OCI-LY7 (cell line): ENCODE results near the gene SLC9A9. TPM values are rescaled to one million over a fixed set of nuclear protein-coding genes. Genes with fewer than 3 reads are reported as not detected.

Experiments used
- BruUV-seq: library from RNA; stranded (reverse); fragments of 400-500 nt; replicated peaks from 2 replicates; lab custom pipeline; 2021; lab: Mats Ljungman, UMichigan
- CTCF ChIA-PET: fragments of 300-600 bp; sonication (Branson Sonifier 250); formaldehyde crosslinking; loops from one replicate; lab custom pipeline; 2022; ENCODE audit warnings: antibody characterized with exemption; ENCODE audit not compliant: unreplicated experiment; lab: Charles Lee
- POLR2A ChIA-PET: fragments of 300-600 bp; sonication (Branson Sonifier 250); formaldehyde crosslinking; loops from one replicate; lab custom pipeline; 2022; ENCODE audit warnings: antibody characterized with exemption; lab: Charles Lee
- DNase-seq: peaks from one replicate; pipeline ENCODE4 v3.0.0-alpha.2; 2015; ENCODE audit warnings: low spot score
- H2AFZ ChIP-seq: fragments of 200-600 bp; sonication (generic), shearing (Covaris generic); 2 replicates; pipeline ENCODE4 v1.6.1; 2014; ENCODE audit warnings: mild to moderate bottlenecking, antibody characterized with exemption, low read length, moderate library complexity
- H3K27ac ChIP-seq: fragments of 200-600 bp; sonication (generic); 2 replicates; pipeline ENCODE4 v1.5.1; 2014; ENCODE audit warnings: mixed run types, low read depth, mild to moderate bottlenecking, moderate library complexity, low read length, inconsistent platforms; ENCODE audit not compliant: poor library complexity, severe bottlenecking
- H3K36me3 ChIP-seq: fragments of 200-600 bp; sonication (generic); 2 replicates; pipeline ENCODE4 v1.6.1; 2014; ENCODE audit warnings: mild to moderate bottlenecking, antibody characterized with exemption, low read length, moderate library complexity, mixed read lengths; ENCODE audit not compliant: insufficient read depth
- H3K4me1 ChIP-seq: fragments of 200-600 bp; sonication (generic); 2 replicates; pipeline ENCODE4 v1.5.1; 2014; ENCODE audit warnings: mild to moderate bottlenecking, low read length; ENCODE audit not compliant: insufficient read depth, poor library complexity, severe bottlenecking
- H3K4me2 ChIP-seq: fragments of 200-600 bp; sonication (generic); 2 replicates; pipeline ENCODE4 v1.6.1; 2014; ENCODE audit warnings: mild to moderate bottlenecking, low read length
- H3K4me3 ChIP-seq: fragments of 200-600 bp; sonication (generic); 2 replicates; pipeline ENCODE4 v1.5.1; 2014; ENCODE audit warnings: mild to moderate bottlenecking, low read depth, low read length; ENCODE audit not compliant: poor library complexity, severe bottlenecking
- H3K79me2 ChIP-seq: fragments of 200-600 bp; sonication (generic); 2 replicates; pipeline ENCODE4 v1.6.1; 2016; ENCODE audit warnings: low read depth, mild to moderate bottlenecking, low read length, moderate library complexity, mixed read lengths; ENCODE audit not compliant: insufficient read depth
- H3K9me2 ChIP-seq: fragments of 200-600 bp; sonication (generic); 2 replicates; pipeline ENCODE4 v1.6.1; 2016; ENCODE audit warnings: mild to moderate bottlenecking, low read length, mixed read lengths; ENCODE audit not compliant: insufficient read depth
- H3K9me3 ChIP-seq: fragments of 200-600 bp; sonication (generic); 2 replicates; pipeline ENCODE4 v1.6.1; 2014; ENCODE audit warnings: mild to moderate bottlenecking, mixed run types, low read length, mixed read lengths
- H4K20me1 ChIP-seq: fragments of 200-600 bp; sonication (generic); 2 replicates; pipeline ENCODE4 v1.6.1; 2014; ENCODE audit warnings: mild to moderate bottlenecking, antibody characterized with exemption, low read length, moderate library complexity, mixed read lengths; ENCODE audit not compliant: insufficient read depth
- EZH2phosphoT487 ChIP-seq: fragments of 200-600 bp; sonication (generic); IDR thresholded peaks from 2 replicates; pipeline ENCODE4 v1.6.1; 2018; ENCODE audit warnings: low read depth, borderline replicate concordance, mild to moderate bottlenecking, mixed run types, antibody characterized with exemption, low read length, moderate library complexity, mixed read lengths
- intact Hi-C: fragments of 100-400 bp; cut with micrococcal nuclease; formaldehyde crosslinking; loops from one replicate; pipeline ENCODE4 v1.10.0; 2022; ENCODE audit not compliant: unreplicated experiment
- total RNA-seq, 2 experiments: library from RNA; depleted of rRNA in 1 of 2; stranded (reverse); fragments of >200 nt in 1 of 2; shearing (Covaris generic) in 1 of 2; gene quantifications; 2 replicates each; pipeline ENCODE4 v1.2.3, GENCODE V29; 2014 to 2022
- TF ChIP-seq, protein P1 (sequence below): fragments of 200-600 bp; sonication (generic); conservative IDR thresholded peaks from 2 replicates; pipeline ENCODE4 v1.5.1; 2014; ENCODE audit warnings: mild to moderate bottlenecking, antibody characterized with exemption, low read length, moderate library complexity, mixed read lengths

SLC9A9 gene
- total RNA-seq, 2 experiments from 2014 or later = 9.3 to 14.8 TPM

- DNase-seq = no peak
- intact Hi-C loops = no loop called here
- no peaks in the 10 kb centered on the region for H3K79me2 ChIP-seq
- no peaks in the 10 kb centered on the region for H4K20me1 ChIP-seq
- H3K4me2 ChIP-seq = no peak overlapping the region
- no peaks in the 10 kb centered on the region for H3K9me3 ChIP-seq
- POLR2A ChIA-PET = no interaction called here
- CTCF ChIA-PET = no interaction called here
- peaks cover 7% of the 10 kb centered on the region for H3K4me1 ChIP-seq
- no peak overlapping the region for H3K4me3 ChIP-seq
- TF ChIP-seq EZH2phosphoT487 = no peak
- TF ChIP-seq, protein P1, sequence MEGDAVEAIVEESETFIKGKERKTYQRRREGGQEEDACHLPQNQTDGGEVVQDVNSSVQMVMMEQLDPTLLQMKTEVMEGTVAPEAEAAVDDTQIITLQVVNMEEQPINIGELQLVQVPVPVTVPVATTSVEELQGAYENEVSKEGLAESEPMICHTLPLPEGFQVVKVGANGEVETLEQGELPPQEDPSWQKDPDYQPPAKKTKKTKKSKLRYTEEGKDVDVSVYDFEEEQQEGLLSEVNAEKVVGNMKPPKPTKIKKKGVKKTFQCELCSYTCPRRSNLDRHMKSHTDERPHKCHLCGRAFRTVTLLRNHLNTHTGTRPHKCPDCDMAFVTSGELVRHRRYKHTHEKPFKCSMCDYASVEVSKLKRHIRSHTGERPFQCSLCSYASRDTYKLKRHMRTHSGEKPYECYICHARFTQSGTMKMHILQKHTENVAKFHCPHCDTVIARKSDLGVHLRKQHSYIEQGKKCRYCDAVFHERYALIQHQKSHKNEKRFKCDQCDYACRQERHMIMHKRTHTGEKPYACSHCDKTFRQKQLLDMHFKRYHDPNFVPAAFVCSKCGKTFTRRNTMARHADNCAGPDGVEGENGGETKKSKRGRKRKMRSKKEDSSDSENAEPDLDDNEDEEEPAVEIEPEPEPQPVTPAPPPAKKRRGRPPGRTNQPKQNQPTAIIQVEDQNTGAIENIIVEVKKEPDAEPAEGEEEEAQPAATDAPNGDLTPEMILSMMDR = no peak
- no peaks in the 10 kb centered on the region for H3K36me3 ChIP-seq
- BruUV-seq = no TSS peak
- H3K9me2 ChIP-seq = no peaks in the 10 kb centered on the region
- no peak overlapping the region for H3K27ac ChIP-seq
- no peak overlapping the region for H2AFZ ChIP-seq
Observed at GRCh38 chr3:143536817-143537535, 311.3 kb downstream of the SLC9A9 start.

DNA sequence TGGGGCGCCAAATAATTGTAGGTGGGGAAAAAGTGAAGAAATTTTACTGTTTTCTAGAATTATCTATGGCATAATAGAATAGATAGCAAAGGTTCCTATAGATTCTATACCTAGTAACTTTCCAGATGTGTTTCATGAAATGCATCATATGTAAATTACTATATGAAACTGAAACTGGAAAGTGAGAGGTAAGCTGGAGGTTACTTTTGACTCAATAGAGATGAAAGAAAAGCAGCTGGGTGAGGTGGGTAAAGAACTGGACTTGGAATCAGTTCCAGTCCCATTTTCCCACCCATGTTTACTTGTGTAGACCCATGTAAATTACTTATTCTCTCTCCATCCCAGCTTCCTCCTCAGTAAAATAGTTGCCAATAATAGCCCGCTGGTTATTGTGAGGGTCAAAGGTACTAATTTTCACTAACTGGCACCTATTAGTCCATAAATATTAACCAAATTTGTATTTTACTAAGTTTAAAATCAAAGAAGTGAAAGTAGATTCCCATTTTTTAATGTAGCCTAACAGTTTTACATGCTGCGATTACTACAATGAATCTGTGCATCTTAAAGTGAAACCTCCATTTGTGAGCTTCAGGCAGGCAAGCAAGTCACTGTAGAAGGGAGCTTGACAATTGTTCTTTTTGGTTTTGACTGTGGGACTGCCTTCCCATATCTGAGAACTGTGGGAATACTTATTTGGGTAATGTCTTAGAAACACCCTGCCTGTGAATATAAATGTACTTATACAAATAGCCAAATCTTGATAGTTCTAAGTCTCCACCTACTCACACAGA lies 312.1 kb downstream of the SLC9A9 start:
- ChIA-PET POLR2A (no interaction called here), CTCF (no interaction called here)
- Histone ChIP-seq H3K4me1 (peaks cover 7% of the 10 kb centered on the region), H3K4me2 (peak overlapping the region; percentile 42), H3K27ac (no peak overlapping the region), H3K9me2 (no peaks in the 10 kb centered on the region), H3K79me2 (no peaks in the 10 kb centered on the region), H2AFZ (no peak overlapping the region), H4K20me1 (no peaks in the 10 kb centered on the region), H3K4me3 (no peak overlapping the region), H3K9me3 (no peaks in the 10 kb centered on the region), H3K36me3 (no peaks in the 10 kb centered on the region)
- no peak for TF ChIP-seq EZH2phosphoT487
- TF ChIP-seq, protein P1 = no peak
- no TSS peak for BruUV-seq
- intact Hi-C loops = no loop called here
- DNase-seq = no peak

DNA sequence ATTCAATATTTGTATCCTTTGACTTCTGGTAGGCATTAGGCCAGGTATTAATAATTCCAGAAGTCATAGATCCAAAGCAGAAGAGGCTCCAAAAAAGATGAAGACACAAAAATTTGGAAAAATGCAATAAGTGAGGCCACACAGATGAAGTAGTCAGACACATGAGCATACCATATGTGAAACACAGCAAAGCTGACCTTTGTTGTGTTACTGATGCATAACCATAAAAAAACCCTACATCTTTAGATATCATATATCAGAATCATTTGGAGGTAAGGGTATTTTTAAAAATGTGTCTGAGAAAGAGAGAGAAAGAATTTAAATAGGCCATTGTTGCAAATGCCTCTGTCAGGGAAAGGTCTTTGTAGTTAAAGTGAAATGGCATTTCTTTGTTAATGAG lies 314.9 kb downstream of the SLC9A9 start:
- Histone ChIP-seq H3K4me1 (peaks cover 7% of the 10 kb centered on the region), H3K27ac (no peak overlapping the region), H3K4me3 (no peak overlapping the region), H2AFZ (no peak overlapping the region), H3K36me3 (no peaks in the 10 kb centered on the region), H4K20me1 (no peaks in the 10 kb centered on the region), H3K79me2 (no peaks in the 10 kb centered on the region), H3K4me2 (no peak overlapping the region), H3K9me3 (no peaks in the 10 kb centered on the region), H3K9me2 (no peaks in the 10 kb centered on the region)
- ChIA-PET CTCF (no interaction called here), POLR2A (no interaction called here)
- DNase-seq = no peak
- intact Hi-C loops = no loop called here
- no TSS peak for BruUV-seq
- TF ChIP-seq EZH2phosphoT487 = no peak
- TF ChIP-seq, protein P1 = no peak
